IPS-18c (cell line): ENCODE results near the gene ZNF516.

Experiments used
- H3K4me3 ChIP-seq: 2 replicates; pipeline ENCODE4 v1.7.0; 2013; ENCODE audit warnings: low read depth, mild to moderate bottlenecking, low read length, moderate library complexity; ENCODE audit not compliant: insufficient read depth
- H3K9me3 ChIP-seq: one replicate; pipeline ENCODE4 v1.6.1; 2013; ENCODE audit warnings: mild to moderate bottlenecking, low read length, moderate library complexity; ENCODE audit not compliant: control insufficient read depth, insufficient read depth

ZNF516 gene

GRCh38 chr18:76364282-76365259 lies 130.5 kb downstream of the ZNF516 start:
- H3K9me3 ChIP-seq: no peaks in the 10 kb centered on the region

GRCh38 chr18:76363436-76364120 lies 131.5 kb downstream of the ZNF516 start:
- Histone ChIP-seq H3K9me3 (no peaks in the 10 kb centered on the region), H3K4me3 (no peak overlapping the region)

More at GRCh38 chr18:76364282-76365259, 130.5 kb downstream of the ZNF516 start:
- H3K4me3 ChIP-seq: no peak overlapping the region

- H3K4me3 ChIP-seq: no peak overlapping the region
Observed at GRCh38 chr18:76362676-76363075, 132.4 kb downstream of the ZNF516 start.

GRCh38 chr18:76361219-76361618 lies 133.8 kb downstream of the ZNF516 start:
- Histone ChIP-seq H3K4me3 (no peak overlapping the region), H3K9me3 (no peaks in the 10 kb centered on the region)

More at GRCh38 chr18:76362676-76363075, 132.4 kb downstream of the ZNF516 start:
- no peaks in the 10 kb centered on the region for H3K9me3 ChIP-seq

GRCh38 chr18:76359909-76360308 lies 135.1 kb downstream of the ZNF516 start:
- H3K9me3 ChIP-seq: no peaks in the 10 kb centered on the region

GRCh38 chr18:76358774-76359173 lies 136.3 kb downstream of the ZNF516 start:
- H3K9me3 ChIP-seq: no peaks in the 10 kb centered on the region
- H3K4me3 ChIP-seq: no peak overlapping the region

More at GRCh38 chr18:76359909-76360308, 135.1 kb downstream of the ZNF516 start:
- H3K4me3 ChIP-seq: no peak overlapping the region

- Histone ChIP-seq H3K4me3 (no peak overlapping the region), H3K9me3 (no peaks in the 10 kb centered on the region)
Observed at GRCh38 chr18:76357585-76358260, 137.3 kb downstream of the ZNF516 start.

GRCh38 chr18:76357174-76357573 lies 137.9 kb downstream of the ZNF516 start:
- Histone ChIP-seq H3K4me3 (no peak overlapping the region), H3K9me3 (no peaks in the 10 kb centered on the region)

GRCh38 chr18:76356666-76357065 lies 138.4 kb downstream of the ZNF516 start:
- Histone ChIP-seq H3K9me3 (no peaks in the 10 kb centered on the region), H3K4me3 (no peak overlapping the region)

GRCh38 chr18:76354348-76354747 lies 140.7 kb downstream of the ZNF516 start:
- Histone ChIP-seq H3K9me3 (no peaks in the 10 kb centered on the region), H3K4me3 (no peak overlapping the region)

- H3K4me3 ChIP-seq: no peak overlapping the region
- H3K9me3 ChIP-seq: no peaks in the 10 kb centered on the region
Observed at GRCh38 chr18:76353500-76353899, 141.5 kb downstream of the ZNF516 start.

GRCh38 chr18:76353046-76353445 lies 142.0 kb downstream of the ZNF516 start:
- H3K4me3 ChIP-seq: no peak overlapping the region

GRCh38 chr18:76351961-76352581 lies 143.0 kb downstream of the ZNF516 start:
- Histone ChIP-seq H3K9me3 (no peaks in the 10 kb centered on the region), H3K4me3 (no peak overlapping the region)

More at GRCh38 chr18:76353046-76353445, 142.0 kb downstream of the ZNF516 start:
- H3K9me3 ChIP-seq: no peaks in the 10 kb centered on the region

- Histone ChIP-seq H3K4me3 (no peak overlapping the region), H3K9me3 (no peaks in the 10 kb centered on the region)
Observed at GRCh38 chr18:76350134-76351025, 144.7 kb downstream of the ZNF516 start.

GRCh38 chr18:76349067-76349715 lies 145.9 kb downstream of the ZNF516 start:
- Histone ChIP-seq H3K9me3 (no peaks in the 10 kb centered on the region), H3K4me3 (no peak overlapping the region)
